ENCODE measurements around the gene OSBPL1A. TPM values are rescaled to one million over a fixed set of nuclear protein-coding genes. Genes with fewer than 3 reads are reported as not detected.
A peak's percentile ranks its signal among the peaks of the same experiment; 100 is the strongest.

The OSBPL1A gene
- total RNA-seq, 1 experiment from 2014 or later: 21.5 TPM

DNA sequence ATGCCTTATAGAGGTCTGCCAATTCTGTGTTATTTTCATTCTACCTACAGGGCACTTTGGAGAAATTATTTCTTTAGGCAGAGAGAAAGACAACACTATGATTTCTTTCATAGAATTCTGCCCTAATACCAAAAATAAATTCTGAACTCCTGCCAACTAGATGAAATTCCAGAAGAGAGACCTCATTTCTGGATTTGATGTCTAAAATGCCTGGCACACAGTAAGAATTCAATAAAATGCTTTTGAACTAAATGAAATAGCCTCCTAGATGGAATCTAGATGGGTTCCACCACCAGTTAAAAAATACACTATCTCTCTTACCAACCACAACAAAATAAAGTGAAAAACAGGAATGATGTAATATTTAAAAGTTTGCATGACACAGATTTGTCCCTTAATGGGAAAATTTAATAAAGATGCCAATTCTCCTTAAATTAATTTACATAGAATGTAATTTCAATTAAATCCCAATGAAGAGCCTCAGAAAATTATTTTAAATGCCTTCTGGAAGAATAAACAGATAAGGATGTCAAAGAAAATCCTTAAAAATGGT lies 75.0 kb downstream of the OSBPL1A start:
- intact Hi-C loops (cut with micrococcal nuclease): no loop called here
- H3K27ac Mint-ChIP-seq (ENCODE audit: low read depth, unreplicated experiment): no peak overlapping the region
- TF ChIP-seq CTCF (IDR thresholded peaks at IDR 0.05; ENCODE audit: unreplicated experiment): no peak
- H3K9me3 Mint-ChIP-seq (ENCODE audit: unreplicated experiment): no peaks in the 10 kb centered on the region
- BruUV-seq (replicated peaks): no TSS peak
- ChIA-PET POLR2A (no interaction called here), CTCF (no interaction called here)
- no peak for DNase-seq (ENCODE audit: unreplicated experiment)
- no peaks in the 10 kb centered on the region for H3K27me3 Mint-ChIP-seq (ENCODE audit: insufficient read depth, unreplicated experiment)
- H3K4me3 Mint-ChIP-seq (ENCODE audit: unreplicated experiment): no peak overlapping the region
- peaks cover 5% of the 10 kb centered on the region for H3K36me3 Mint-ChIP-seq (ENCODE audit: insufficient read depth, unreplicated experiment)
- no peaks in the 10 kb centered on the region for H3K4me1 Mint-ChIP-seq (ENCODE audit: insufficient read depth, unreplicated experiment)

GRCh38 chr18:24321071-24321470 lies 76.6 kb downstream of the OSBPL1A start:
- no peaks in the 10 kb centered on the region for H3K4me1 Mint-ChIP-seq (ENCODE audit: insufficient read depth, unreplicated experiment)
- DNase-seq (ENCODE audit: unreplicated experiment): no peak
- no peak for TF ChIP-seq CTCF (IDR thresholded peaks at IDR 0.05; ENCODE audit: unreplicated experiment)
- H3K4me3 Mint-ChIP-seq (ENCODE audit: unreplicated experiment): no peak overlapping the region
- H3K27ac Mint-ChIP-seq (ENCODE audit: low read depth, unreplicated experiment): no peak overlapping the region
- ChIA-PET POLR2A (no interaction called here), CTCF (interaction anchor here (0.7 to 1.1 kb wide), 3 partner anchors 12 to 196 kb away, joined by 3 read pairs; no protein-coding TSS in a partner anchor)
- intact Hi-C loops (cut with micrococcal nuclease): no loop called here
- peaks cover 12% of the 10 kb centered on the region for H3K36me3 Mint-ChIP-seq (ENCODE audit: insufficient read depth, unreplicated experiment)
- H3K27me3 Mint-ChIP-seq (ENCODE audit: insufficient read depth, unreplicated experiment): no peaks in the 10 kb centered on the region
- BruUV-seq (replicated peaks): no TSS peak
- H3K9me3 Mint-ChIP-seq (ENCODE audit: unreplicated experiment): no peaks in the 10 kb centered on the region

DNA sequence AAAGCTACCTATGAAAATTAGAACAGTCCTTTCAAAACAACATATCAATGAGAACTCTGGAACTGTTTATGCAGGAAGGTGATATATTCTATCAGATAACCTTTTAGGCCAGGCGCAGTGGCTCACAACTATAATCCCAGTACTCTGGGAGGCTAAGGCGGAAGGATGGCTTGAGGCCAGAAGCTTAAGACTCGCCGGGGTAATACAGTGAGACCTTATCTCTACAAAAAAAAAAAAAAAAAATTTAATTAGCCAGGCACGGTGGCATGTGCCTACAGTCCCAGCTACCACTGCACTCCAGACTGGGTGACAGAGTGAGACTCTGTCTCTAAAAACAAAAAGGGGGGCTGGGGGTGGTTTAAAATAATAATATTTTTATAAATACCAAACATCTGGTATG lies 77.9 kb downstream of the OSBPL1A start:
- H3K9me3 Mint-ChIP-seq (ENCODE audit: unreplicated experiment): no peaks in the 10 kb centered on the region
- POLR2A ChIA-PET: no interaction called here
- H3K36me3 Mint-ChIP-seq (ENCODE audit: insufficient read depth, unreplicated experiment): peaks cover 9% of the 10 kb centered on the region
- H3K27ac Mint-ChIP-seq (ENCODE audit: low read depth, unreplicated experiment): peak overlapping the region; percentile 79
- no peak overlapping the region for H3K4me3 Mint-ChIP-seq (ENCODE audit: unreplicated experiment)
- H3K4me1 Mint-ChIP-seq (ENCODE audit: insufficient read depth, unreplicated experiment): no peaks in the 10 kb centered on the region
- no peak for DNase-seq (ENCODE audit: unreplicated experiment)
- CTCF ChIA-PET: no interaction called here
- no peak for TF ChIP-seq CTCF (IDR thresholded peaks at IDR 0.05; ENCODE audit: unreplicated experiment)
- intact Hi-C loops (cut with micrococcal nuclease): no loop called here
- H3K27me3 Mint-ChIP-seq (ENCODE audit: insufficient read depth, unreplicated experiment): no peaks in the 10 kb centered on the region
- no TSS peak for BruUV-seq (replicated peaks)

DNA sequence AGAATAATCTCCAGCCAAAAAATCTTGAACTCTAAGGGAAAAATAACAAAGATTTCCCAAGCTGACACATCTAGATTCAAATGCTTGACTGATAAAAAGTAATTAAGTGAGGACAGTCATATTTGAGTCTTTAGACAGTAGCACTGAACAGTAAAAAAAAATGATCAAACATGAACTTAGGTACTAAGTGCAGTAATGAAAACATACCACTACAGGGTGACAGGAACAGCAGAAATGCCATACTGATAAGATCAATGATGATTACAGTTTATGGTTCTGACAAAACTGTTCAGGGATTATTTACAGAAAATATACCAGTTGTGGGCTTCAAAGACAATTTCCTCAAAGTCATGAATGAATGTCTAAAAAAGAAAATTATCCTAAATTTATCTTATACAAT lies 80.3 kb downstream of the OSBPL1A start:
- H3K36me3 Mint-ChIP-seq (ENCODE audit: insufficient read depth, unreplicated experiment): peaks cover 15% of the 10 kb centered on the region
- POLR2A ChIA-PET: no interaction called here
- CTCF ChIA-PET: no interaction called here

More for the DNA sequence above, 80.3 kb downstream of the OSBPL1A start:
- no peak for TF ChIP-seq CTCF (IDR thresholded peaks at IDR 0.05; ENCODE audit: unreplicated experiment)
- no peak overlapping the region for H3K4me3 Mint-ChIP-seq (ENCODE audit: unreplicated experiment)
- BruUV-seq (replicated peaks): no TSS peak
- intact Hi-C loops (cut with micrococcal nuclease): no loop called here
- no peak overlapping the region for H3K27ac Mint-ChIP-seq (ENCODE audit: low read depth, unreplicated experiment)
- H3K27me3 Mint-ChIP-seq (ENCODE audit: insufficient read depth, unreplicated experiment): no peaks in the 10 kb centered on the region
- no peaks in the 10 kb centered on the region for H3K4me1 Mint-ChIP-seq (ENCODE audit: insufficient read depth, unreplicated experiment)
- DNase-seq (ENCODE audit: unreplicated experiment): no peak
- no peaks in the 10 kb centered on the region for H3K9me3 Mint-ChIP-seq (ENCODE audit: unreplicated experiment)

Data from MCF 10A (cell line).